Uterus (tissue), 4 donors: ENCODE data around the gene RGL1. TPM values are rescaled to one million over a fixed set of nuclear protein-coding genes. Genes with fewer than 3 reads are reported as not detected.

Source experiments
- DNase-seq, 2 donors: peaks; one replicate each; pipeline ENCODE4 v3.0.0-alpha.2; 2019 to 2020
- H3K27ac ChIP-seq, 2 donors: fragments of 200-600 bp; sonication (generic); 1 replicate in 1 of 2; 2 replicates in 1 of 2; pipeline ENCODE4 v1.5.1; 2016 to 2018
- H3K27me3 ChIP-seq, 2 donors: fragments of 200-600 bp; sonication (generic); one replicate each; pipeline ENCODE4 v1.5.1; 2018 to 2019; ENCODE audit warnings: control low read depth in 1 of 2
- H3K36me3 ChIP-seq, 2 donors: fragments of 200-600 bp; sonication (generic); one replicate each; pipeline ENCODE4 v1.5.1; 2019; ENCODE audit warnings: control low read depth in 1 of 2
- H3K4me1 ChIP-seq, 2 donors: fragments of 200-600 bp; sonication (generic); one replicate each; pipeline ENCODE4 v1.5.1; 2018 to 2019; ENCODE audit warnings: control low read depth in 1 of 2
- H3K4me3 ChIP-seq, 2 donors: fragments of 200-600 bp; sonication (generic); 1 replicate in 1 of 2; 2 replicates in 1 of 2; pipeline ENCODE4 v1.5.1; 2018 to 2019; ENCODE audit warnings: mild to moderate bottlenecking in 1 of 2
- H3K9me3 ChIP-seq, 2 donors: fragments of 200-600 bp; sonication (generic); one replicate each; pipeline ENCODE4 v1.5.1; 2019; ENCODE audit warnings: control low read depth in 1 of 2
- POLR2A ChIP-seq, 2 donors: fragments of 450-650 bp; IDR thresholded peaks; one replicate each; pipeline ENCODE4 v1.6.1; 2016; ENCODE audit warnings: antibody characterized with exemption in 2 of 2, mild to moderate bottlenecking in 1 of 2, moderate library complexity in 1 of 2
- intact Hi-C: fragments of 100-400 bp; cut with DNase I; formaldehyde crosslinking; loops from one replicate; pipeline ENCODE4 v1.15.1; 2023; ENCODE audit warnings: low total_unique reads
- total RNA-seq, 4 donors: library from RNA; depleted of rRNA in 3 of 4; stranded (reverse); fragments of >200 nt in 3 of 4; gene quantifications; one replicate each; pipeline versions ENCODE4 v1.1.0 to v1.2.4, GENCODE V29; 2014 to 2023
- TF ChIP-seq, protein P1 (sequence below), 4 experiments: fragments of 200-600 bp in 2 of 4; fragments of 450-650 bp in 2 of 4; sonication (generic) in 2 of 4; IDR thresholded peaks; one replicate each; pipeline ENCODE4 v1.5.1; 2016 to 2019; ENCODE audit warnings: antibody characterized with exemption in 4 of 4, mild to moderate bottlenecking in 2 of 4, moderate library complexity in 1 of 4
- donor health status: DM: yes; HTN: yes; CAD: no.

The RGL1 gene
- total RNA-seq, 4 donors from 2014 or later, result 6.9 to 92.9 (median 16.3) TPM

DNA sequence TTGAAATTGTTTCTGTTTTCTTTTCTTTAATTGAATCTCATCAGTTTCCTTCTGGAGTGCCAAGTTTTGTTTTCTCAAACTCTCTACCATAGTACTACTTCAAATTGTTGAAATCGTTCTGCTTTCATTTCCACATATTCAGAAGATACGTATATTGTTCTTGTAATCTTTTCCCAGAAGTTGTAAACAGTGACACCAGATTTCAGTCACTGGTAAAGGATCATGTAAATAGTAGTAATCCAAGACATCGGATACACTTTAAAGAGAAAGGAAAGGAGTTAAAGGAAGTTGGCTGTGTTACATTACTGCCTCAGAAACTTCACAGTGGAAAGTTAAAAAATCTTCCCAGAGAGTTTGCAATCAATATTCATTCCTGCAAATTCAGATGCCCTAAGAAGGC lies 67.5 kb downstream of the RGL1 start:
- Histone ChIP-seq H3K27ac (peak overlapping the region; percentile 87 to 93), H3K27me3 (no peaks in the 10 kb centered on the region), H3K4me1 (peaks cover 0 to 5% of the 10 kb centered on the region in 2 donors), H3K36me3 (no peaks in the 10 kb centered on the region), H3K9me3 (no peaks in the 10 kb centered on the region), H3K4me3 (no peak overlapping the region)
- DNase-seq, result no peak
- TF ChIP-seq POLR2A (IDR thresholded peaks at IDR 0.05), result no peak
- TF ChIP-seq, protein P1, sequence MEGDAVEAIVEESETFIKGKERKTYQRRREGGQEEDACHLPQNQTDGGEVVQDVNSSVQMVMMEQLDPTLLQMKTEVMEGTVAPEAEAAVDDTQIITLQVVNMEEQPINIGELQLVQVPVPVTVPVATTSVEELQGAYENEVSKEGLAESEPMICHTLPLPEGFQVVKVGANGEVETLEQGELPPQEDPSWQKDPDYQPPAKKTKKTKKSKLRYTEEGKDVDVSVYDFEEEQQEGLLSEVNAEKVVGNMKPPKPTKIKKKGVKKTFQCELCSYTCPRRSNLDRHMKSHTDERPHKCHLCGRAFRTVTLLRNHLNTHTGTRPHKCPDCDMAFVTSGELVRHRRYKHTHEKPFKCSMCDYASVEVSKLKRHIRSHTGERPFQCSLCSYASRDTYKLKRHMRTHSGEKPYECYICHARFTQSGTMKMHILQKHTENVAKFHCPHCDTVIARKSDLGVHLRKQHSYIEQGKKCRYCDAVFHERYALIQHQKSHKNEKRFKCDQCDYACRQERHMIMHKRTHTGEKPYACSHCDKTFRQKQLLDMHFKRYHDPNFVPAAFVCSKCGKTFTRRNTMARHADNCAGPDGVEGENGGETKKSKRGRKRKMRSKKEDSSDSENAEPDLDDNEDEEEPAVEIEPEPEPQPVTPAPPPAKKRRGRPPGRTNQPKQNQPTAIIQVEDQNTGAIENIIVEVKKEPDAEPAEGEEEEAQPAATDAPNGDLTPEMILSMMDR (IDR thresholded peaks at IDR 0.05), result no peak
- intact Hi-C loops, result no loop called here

DNA sequence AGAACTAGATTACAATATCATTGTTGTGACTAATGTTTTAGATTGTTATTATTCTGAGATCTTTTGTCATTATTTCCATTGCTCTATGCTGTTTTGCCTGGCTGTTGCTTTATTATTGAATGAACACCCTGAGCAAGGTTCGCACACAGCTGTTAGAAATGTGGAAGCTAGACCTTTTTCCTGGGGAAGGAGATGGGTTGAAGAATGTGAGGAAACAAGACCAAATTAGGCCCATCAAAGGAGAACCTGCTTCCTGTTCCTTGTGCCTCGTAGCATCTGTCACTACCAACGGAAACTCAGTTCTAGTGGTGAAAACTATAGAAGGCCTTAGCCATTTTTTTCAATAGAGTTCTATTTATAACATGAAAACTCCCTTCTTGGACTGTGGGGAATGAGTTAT lies 68.7 kb downstream of the RGL1 start:
- TF ChIP-seq, protein P1 (IDR thresholded peaks at IDR 0.05), result no peak
- no peak for TF ChIP-seq POLR2A (IDR thresholded peaks at IDR 0.05)
- no peaks in the 10 kb centered on the region for H3K9me3 ChIP-seq
- intact Hi-C loops, result no loop called here
- no peak for DNase-seq
- peak overlapping the region; percentile 87 to 93 for H3K27ac ChIP-seq
- H3K36me3 ChIP-seq, result no peaks in the 10 kb centered on the region
- H3K4me1 ChIP-seq, result peaks cover 5 to 6% of the 10 kb centered on the region in 2 donors
- no peaks in the 10 kb centered on the region for H3K27me3 ChIP-seq
- no peak overlapping the region for H3K4me3 ChIP-seq

DNA sequence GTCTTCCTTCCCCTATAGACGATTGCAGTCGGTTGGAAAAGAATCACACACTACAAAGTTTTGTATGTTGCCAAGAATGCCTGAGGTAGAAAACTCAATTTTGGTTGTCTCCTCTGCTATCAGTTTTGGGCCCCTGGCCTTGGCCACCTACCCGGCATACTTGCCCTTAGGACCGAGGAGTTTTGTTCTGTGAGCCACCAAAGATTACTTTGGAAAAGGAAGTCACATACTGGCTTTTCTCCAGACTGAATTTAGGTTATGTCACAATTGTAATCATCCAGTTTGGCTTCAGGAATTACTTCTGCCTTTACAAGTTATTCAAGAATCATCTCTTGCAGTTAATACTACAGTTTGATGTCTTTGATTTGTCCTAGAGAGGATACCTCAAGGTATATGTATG lies 71.4 kb downstream of the RGL1 start:
- no peak for DNase-seq
- Histone ChIP-seq H3K27ac (peak overlapping the region; percentile 73 to 88), H3K4me3 (no peak overlapping the region), H3K4me1 (peaks cover 0 to 6% of the 10 kb centered on the region in 2 donors), H3K27me3 (no peaks in the 10 kb centered on the region), H3K36me3 (no peaks in the 10 kb centered on the region), H3K9me3 (no peaks in the 10 kb centered on the region)
- intact Hi-C loops, result no loop called here
- TF ChIP-seq POLR2A (IDR thresholded peaks at IDR 0.05), result no peak
- TF ChIP-seq, protein P1 (IDR thresholded peaks at IDR 0.05), result no peak

DNA sequence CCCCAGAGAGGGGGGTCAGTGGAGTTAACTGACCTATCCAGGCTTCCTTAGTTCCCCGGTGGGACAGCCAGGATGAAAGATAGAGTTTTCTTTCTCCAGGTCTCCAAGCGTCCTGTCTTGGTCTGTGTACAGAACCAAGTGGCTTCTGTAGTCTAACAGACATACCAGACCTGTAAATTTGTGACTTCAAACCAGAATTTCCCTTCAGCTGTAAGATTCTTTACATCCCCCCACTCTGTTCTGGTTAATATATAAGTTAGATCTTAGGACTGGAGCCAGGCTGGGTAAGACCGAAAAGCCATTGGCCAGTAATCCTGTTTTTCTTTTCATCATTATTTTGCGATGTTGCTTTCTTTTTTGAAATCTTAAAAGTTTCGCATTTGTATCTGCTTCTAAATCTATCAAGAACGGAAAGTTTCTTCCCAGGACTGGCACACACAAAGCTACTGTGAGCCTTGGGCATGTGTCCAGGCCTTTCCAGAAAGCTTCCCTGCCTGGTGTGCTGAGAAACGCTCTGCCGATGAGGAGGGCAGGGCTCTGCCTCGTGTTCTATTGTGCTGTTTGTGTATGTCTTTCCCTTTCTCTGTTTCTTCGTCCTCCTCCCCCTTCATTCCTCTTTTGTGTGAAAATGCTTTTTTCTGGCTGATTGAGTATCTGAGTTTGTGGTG lies 72.3 kb downstream of the RGL1 start:
- H3K4me1 ChIP-seq, result peaks cover 0 to 6% of the 10 kb centered on the region in 2 donors

DNA sequence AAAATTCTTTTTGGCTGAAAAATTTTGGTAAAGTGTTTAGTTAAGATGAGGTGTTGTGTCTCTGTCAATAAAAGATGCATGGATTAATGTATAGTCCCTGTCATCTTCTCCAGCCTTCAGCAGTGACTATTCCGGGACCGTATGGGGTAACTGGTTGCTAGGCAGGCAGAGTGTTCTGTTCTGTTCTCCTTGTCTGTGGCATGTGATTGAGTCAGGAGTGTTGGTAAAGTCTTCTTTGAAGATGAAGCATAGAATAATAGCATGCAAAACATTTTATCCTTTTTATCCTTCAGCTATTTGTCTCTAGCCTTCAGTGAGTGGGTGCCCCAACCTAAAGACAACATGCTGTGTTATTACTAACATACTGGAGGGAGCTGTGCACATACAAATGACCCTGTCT lies 74.6 kb downstream of the RGL1 start:
- intact Hi-C loops, result no loop called here
- Histone ChIP-seq H3K36me3 (no peaks in the 10 kb centered on the region), H3K4me1 (peaks cover 0 to 6% of the 10 kb centered on the region in 2 donors), H3K4me3 (no peak overlapping the region), H3K9me3 (no peaks in the 10 kb centered on the region), H3K27ac (peak overlapping the region; percentile 36 to 58), H3K27me3 (no peaks in the 10 kb centered on the region)
- no peak for TF ChIP-seq POLR2A (IDR thresholded peaks at IDR 0.05)
- TF ChIP-seq, protein P1 (IDR thresholded peaks at IDR 0.05), result no peak
- DNase-seq, result no peak

More for the DNA sequence above, 72.3 kb downstream of the RGL1 start:
- intact Hi-C loops, result no loop called here
- peak in 1 of 2 donors; percentile 21 for TF ChIP-seq POLR2A (IDR thresholded peaks at IDR 0.05)
- TF ChIP-seq, protein P1 (IDR thresholded peaks at IDR 0.05), result no peak
- H3K27ac ChIP-seq, result peak overlapping the region; percentile 73 to 88
- H3K4me3 ChIP-seq, result peak overlapping the region in 1 of 2 donors; percentile 31
- no peaks in the 10 kb centered on the region for H3K36me3 ChIP-seq
- DNase-seq, result peak; percentile 58 to 74
- no peaks in the 10 kb centered on the region for H3K9me3 ChIP-seq
- H3K27me3 ChIP-seq, result no peaks in the 10 kb centered on the region
